Testis (tissue), 2 donors: ENCODE results near the gene CMTM2.

Experiments
- POLR2A ChIP-seq: fragments of 450-650 bp; IDR thresholded peaks from one replicate; pipeline ENCODE4 v1.6.1; 2017; ENCODE audit warnings: antibody characterized with exemption, mild to moderate bottlenecking, moderate library complexity
- TF ChIP-seq, protein P1 (sequence below), 3 experiments: fragments of 450-650 bp in 2 of 3; fragments of 200-600 bp in 1 of 3; sonication (generic) in 1 of 3; IDR thresholded peaks; one replicate each; pipeline ENCODE4 v1.5.1; 2016 to 2019; ENCODE audit warnings: antibody characterized with exemption in 3 of 3, mild to moderate bottlenecking in 2 of 3, moderate library complexity in 1 of 3

DNA sequence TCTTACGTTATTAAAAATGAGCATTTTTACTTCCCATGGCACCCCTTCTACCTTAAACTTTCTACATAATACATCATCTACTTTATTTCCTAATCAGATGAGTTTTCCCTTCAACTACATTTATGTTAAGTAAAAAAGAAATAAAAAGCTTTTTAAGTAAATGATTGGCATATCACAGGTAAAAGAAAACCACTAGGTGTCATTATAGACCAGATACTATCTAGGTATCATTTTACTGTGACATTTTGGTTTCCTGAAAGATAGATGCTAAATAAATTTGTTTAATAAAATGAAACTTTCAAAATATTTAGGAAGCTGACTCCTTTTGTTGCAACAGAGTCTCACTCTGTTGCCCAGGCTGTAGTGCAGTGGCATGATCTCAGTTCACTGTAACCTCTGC is 16.9 kb upstream of the CMTM2 start:
- TF ChIP-seq, protein P1, sequence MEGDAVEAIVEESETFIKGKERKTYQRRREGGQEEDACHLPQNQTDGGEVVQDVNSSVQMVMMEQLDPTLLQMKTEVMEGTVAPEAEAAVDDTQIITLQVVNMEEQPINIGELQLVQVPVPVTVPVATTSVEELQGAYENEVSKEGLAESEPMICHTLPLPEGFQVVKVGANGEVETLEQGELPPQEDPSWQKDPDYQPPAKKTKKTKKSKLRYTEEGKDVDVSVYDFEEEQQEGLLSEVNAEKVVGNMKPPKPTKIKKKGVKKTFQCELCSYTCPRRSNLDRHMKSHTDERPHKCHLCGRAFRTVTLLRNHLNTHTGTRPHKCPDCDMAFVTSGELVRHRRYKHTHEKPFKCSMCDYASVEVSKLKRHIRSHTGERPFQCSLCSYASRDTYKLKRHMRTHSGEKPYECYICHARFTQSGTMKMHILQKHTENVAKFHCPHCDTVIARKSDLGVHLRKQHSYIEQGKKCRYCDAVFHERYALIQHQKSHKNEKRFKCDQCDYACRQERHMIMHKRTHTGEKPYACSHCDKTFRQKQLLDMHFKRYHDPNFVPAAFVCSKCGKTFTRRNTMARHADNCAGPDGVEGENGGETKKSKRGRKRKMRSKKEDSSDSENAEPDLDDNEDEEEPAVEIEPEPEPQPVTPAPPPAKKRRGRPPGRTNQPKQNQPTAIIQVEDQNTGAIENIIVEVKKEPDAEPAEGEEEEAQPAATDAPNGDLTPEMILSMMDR (IDR thresholded peaks at IDR 0.05) = no peak
- no peak for TF ChIP-seq POLR2A
